ENCODE measurements around the gene TRAF3IP1. TPM values are rescaled to one million over a fixed set of nuclear protein-coding genes. Genes with fewer than 3 reads are reported as not detected.

Gene TRAF3IP1
- total RNA-seq, 1 donor from 2014 or later, result 14.4 TPM

DNA sequence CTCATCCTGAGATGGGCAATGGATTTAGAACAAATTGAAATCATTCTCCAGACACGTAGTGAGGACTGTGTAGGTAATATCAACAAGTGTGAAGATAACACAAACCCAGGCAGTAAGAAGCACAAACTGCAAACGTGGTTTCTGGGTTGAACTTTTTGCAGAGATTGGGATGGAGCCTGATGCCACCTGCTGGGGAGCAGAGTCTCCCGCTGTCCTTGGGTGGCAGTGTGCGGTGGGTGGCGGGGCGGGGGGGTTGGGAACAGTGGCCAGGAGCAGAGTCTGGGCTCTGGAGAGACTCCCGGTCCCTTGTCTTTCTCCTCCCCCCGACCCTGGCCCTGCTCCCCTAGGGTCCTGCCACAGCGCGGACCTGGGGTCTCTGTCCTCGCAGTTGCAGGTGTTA, 19.5 kb downstream of the TRAF3IP1 start:
- H3K4me1 Mint-ChIP-seq (ENCODE audit: low read depth), result no peaks in the 10 kb centered on the region
- no peaks in the 10 kb centered on the region for H3K9me3 Mint-ChIP-seq
- H3K4me3 Mint-ChIP-seq, result no peak overlapping the region
- no peak overlapping the region for H3K27ac Mint-ChIP-seq
- no peaks in the 10 kb centered on the region for H3K36me3 Mint-ChIP-seq (ENCODE audit: low read depth)
- no peak for DNase-seq (ENCODE audit: low spot score)
- intact Hi-C loops (cut with micrococcal nuclease), result no loop called here
- H3K27me3 Mint-ChIP-seq (ENCODE audit: insufficient read depth), result no peaks in the 10 kb centered on the region

DNA sequence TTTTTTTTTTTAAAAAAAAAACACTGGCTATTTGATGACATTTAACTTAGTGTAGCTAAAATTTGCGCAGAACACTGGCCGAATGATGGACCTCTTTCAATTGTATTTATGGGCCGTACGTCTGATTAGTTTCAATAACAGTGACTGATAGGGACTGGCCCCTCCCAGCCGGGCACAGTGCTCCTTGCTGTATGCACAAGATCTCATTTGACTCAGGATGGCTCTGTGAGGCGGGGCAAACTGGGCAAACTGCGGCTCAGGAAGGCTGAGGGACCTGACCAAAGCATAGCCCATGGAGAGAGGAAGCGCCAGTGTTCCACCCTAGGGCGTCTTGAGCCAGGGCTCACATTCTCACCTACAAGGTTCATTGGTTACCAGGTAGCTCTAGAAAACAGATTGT, 21.2 kb downstream of the TRAF3IP1 start:
- no peak overlapping the region for H3K27ac Mint-ChIP-seq
- no peaks in the 10 kb centered on the region for H3K4me1 Mint-ChIP-seq (ENCODE audit: low read depth)
- H3K4me3 Mint-ChIP-seq, result no peak overlapping the region
- no peaks in the 10 kb centered on the region for H3K36me3 Mint-ChIP-seq (ENCODE audit: low read depth)
- no peak for DNase-seq (ENCODE audit: low spot score)
- no peaks in the 10 kb centered on the region for H3K27me3 Mint-ChIP-seq (ENCODE audit: insufficient read depth)
- intact Hi-C loops (cut with micrococcal nuclease), result no loop called here
- H3K9me3 Mint-ChIP-seq, result no peaks in the 10 kb centered on the region

DNA sequence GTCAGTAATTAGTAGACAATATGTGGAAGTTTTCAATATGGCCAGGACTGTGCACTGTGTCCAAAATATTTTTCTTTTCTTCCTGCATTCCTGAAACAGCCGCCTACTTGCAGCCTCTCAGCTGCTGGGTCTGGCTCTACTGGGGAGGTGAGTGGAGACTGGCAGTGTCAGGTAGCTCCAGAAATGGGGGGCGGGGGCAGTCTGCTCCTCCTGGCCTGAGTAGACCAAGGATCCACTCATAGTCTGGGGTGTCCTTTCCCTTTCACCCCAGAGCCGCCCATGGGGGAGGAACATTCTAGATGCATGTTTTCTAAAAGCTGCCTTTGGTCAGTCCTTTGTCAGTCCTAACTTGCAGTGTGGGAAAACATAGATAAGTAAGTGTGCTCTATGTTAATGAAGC, 23.7 kb downstream of the TRAF3IP1 start:
- no peaks in the 10 kb centered on the region for H3K36me3 Mint-ChIP-seq (ENCODE audit: low read depth)
- no peak overlapping the region for H3K4me3 Mint-ChIP-seq
- H3K27ac Mint-ChIP-seq, result no peak overlapping the region
- intact Hi-C loops (cut with micrococcal nuclease), result no loop called here
- no peaks in the 10 kb centered on the region for H3K4me1 Mint-ChIP-seq (ENCODE audit: low read depth)
- DNase-seq (ENCODE audit: low spot score), result no peak
- no peaks in the 10 kb centered on the region for H3K9me3 Mint-ChIP-seq
- H3K27me3 Mint-ChIP-seq (ENCODE audit: insufficient read depth), result no peaks in the 10 kb centered on the region

DNA sequence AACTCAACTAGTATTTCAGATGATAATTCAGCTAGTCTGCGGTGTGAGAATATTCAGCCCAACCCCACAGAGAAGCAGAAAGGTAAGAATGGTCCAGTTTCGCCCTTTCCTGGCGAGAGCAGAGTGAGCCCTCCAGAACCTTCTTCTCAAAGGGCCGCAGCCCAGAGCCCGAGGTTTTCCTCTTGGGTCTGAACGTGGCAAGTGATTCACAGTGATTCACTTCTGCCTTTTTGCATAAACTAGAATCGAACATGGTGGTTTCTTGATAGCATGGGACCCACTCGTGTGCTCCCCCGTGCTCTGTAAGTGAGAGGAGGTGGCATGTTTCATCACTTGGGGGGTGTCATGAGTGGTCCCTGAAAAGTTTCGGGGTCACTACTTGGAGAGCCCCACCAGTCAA, 24.2 kb downstream of the TRAF3IP1 start:
- no peaks in the 10 kb centered on the region for H3K36me3 Mint-ChIP-seq (ENCODE audit: low read depth)
- intact Hi-C loops (cut with micrococcal nuclease), result no loop called here
- no peaks in the 10 kb centered on the region for H3K27me3 Mint-ChIP-seq (ENCODE audit: insufficient read depth)

DNA sequence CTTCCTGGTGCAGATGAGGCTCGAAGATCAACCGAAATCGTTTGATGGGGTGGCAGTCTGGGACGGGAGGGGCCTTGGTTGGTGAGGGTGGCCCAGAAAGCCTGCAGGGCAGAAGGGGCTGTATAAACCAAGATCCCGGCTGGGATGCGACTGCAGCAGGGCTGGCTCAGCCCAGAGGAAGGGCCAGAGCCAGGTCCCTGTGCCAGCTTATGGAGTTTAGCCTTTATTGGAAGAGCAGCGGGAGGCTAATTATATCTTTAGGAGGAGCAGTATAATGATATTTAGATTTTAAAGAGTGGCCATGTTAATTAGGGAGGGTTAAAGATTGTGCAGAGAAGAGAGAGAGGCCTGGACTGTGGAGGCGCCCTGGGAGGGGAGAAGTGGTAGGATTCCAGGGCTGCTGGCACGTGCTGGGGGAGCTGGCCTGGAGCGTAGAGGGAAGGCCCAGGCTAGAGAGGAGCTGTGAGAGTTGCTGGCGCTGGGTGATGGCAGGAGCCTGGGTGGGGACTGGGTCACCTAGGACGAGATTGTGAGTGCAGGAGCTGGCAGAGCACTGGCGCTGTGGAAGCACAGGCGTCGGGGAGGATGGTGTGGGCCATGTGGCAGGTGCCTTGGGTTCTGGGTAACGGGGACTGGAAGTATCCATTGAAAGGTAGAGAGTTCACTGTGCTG, 25.1 kb downstream of the TRAF3IP1 start:
- Mint-ChIP-seq H3K27me3 (ENCODE audit: insufficient read depth) (no peaks in the 10 kb centered on the region), H3K4me3 (no peak overlapping the region), H3K36me3 (ENCODE audit: low read depth) (no peaks in the 10 kb centered on the region), H3K9me3 (no peaks in the 10 kb centered on the region), H3K27ac (no peak overlapping the region), H3K4me1 (ENCODE audit: low read depth) (no peaks in the 10 kb centered on the region)
- intact Hi-C loops (cut with micrococcal nuclease), result no loop called here
- no peak for DNase-seq (ENCODE audit: low spot score)

More for the DNA sequence above, 24.2 kb downstream of the TRAF3IP1 start:
- Mint-ChIP-seq H3K27ac (no peak overlapping the region), H3K4me3 (no peak overlapping the region), H3K4me1 (ENCODE audit: low read depth) (no peaks in the 10 kb centered on the region), H3K9me3 (no peaks in the 10 kb centered on the region)
- no peak for DNase-seq (ENCODE audit: low spot score)

DNA sequence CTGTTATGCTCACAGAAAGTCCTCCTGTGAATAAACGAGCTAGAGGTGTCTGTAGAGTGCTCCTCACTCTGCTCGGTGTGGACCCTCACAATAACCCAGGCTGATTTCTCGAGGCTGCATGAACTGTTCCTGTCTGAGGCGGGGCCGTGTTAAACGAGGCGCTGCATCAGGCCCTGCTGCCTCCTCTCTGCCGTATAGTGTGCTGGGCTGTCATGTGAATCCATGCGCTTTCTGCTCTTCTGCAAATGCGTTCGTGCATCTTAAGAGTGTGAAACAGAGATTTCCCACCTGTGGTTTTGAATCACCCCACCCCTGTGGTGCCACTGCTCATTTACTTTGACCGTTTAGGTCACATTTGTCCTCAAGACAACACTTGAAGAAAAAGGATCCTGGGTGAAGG, 26.2 kb downstream of the TRAF3IP1 start:
- H3K9me3 Mint-ChIP-seq, result no peaks in the 10 kb centered on the region
- intact Hi-C loops (cut with micrococcal nuclease), result no loop called here
- no peaks in the 10 kb centered on the region for H3K36me3 Mint-ChIP-seq (ENCODE audit: low read depth)
- no peaks in the 10 kb centered on the region for H3K27me3 Mint-ChIP-seq (ENCODE audit: insufficient read depth)
- H3K4me3 Mint-ChIP-seq, result no peak overlapping the region
- no peaks in the 10 kb centered on the region for H3K4me1 Mint-ChIP-seq (ENCODE audit: low read depth)
- no peak for DNase-seq (ENCODE audit: low spot score)
- H3K27ac Mint-ChIP-seq, result no peak overlapping the region

DNA sequence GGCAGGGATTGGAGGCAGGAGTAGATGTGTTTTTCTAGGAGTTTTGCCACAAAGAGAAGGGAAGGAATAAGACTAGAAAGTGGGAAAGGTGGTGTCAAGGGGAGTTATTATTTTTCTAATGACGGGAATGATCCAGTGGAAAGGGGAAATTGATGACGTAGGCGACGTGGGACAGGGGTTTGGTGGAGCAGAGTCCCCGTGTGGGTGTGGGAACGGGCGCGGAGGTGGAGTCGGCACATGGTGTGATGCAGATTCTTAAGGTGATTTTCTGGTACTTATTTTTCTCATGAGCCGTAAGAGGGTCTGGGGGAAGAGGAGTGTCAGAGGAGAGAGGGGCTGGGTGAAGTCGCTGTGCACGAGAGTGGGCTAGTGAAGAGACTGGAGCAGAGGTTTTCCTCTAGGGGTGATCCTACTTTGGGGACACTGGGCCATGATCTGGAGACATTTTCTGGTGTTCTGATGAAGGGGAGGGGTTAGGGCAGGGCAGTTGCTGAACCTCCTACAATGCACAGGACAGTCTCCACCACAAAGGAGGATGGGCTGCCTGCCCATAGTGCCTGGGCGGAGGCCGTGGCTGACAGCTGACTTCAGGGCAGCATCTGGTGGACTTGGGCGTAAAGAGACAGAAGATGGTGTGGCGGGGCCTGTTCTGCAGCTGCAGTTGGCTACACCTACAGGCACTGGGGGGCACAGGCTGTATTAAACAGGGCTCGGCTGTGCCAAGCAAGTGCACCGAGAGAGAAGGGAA, 30.0 kb downstream of the TRAF3IP1 start:
- no peak for DNase-seq (ENCODE audit: low spot score)
- H3K9me3 Mint-ChIP-seq, result no peaks in the 10 kb centered on the region
- intact Hi-C loops (cut with micrococcal nuclease), result no loop called here
- no peaks in the 10 kb centered on the region for H3K27me3 Mint-ChIP-seq (ENCODE audit: insufficient read depth)
- H3K4me1 Mint-ChIP-seq (ENCODE audit: low read depth), result no peaks in the 10 kb centered on the region
- no peak overlapping the region for H3K4me3 Mint-ChIP-seq
- H3K36me3 Mint-ChIP-seq (ENCODE audit: low read depth), result no peaks in the 10 kb centered on the region
- no peak overlapping the region for H3K27ac Mint-ChIP-seq

DNA sequence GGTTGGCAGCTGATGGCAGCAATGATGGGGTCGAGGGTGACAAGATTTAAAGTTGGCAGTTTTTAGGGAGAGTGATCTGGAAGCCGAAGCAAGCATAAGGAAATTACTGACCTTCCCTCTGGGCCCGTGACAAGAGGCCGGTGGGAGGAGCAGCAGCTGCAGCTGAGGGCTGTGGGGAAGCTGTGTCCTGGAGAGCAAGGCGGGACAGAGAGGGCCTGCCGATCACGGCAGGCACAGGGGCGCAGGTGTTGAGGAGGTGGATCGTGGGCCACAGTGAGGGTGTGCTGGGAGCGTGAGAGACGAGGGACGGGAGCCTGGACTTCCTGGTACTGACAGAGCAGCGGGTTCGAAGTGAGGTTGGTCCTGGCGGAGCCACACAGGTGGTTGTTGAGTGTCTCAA, 31.0 kb downstream of the TRAF3IP1 start:
- Mint-ChIP-seq H3K4me1 (ENCODE audit: low read depth) (no peaks in the 10 kb centered on the region), H3K9me3 (no peaks in the 10 kb centered on the region), H3K27ac (no peak overlapping the region), H3K27me3 (ENCODE audit: insufficient read depth) (no peaks in the 10 kb centered on the region), H3K4me3 (no peak overlapping the region), H3K36me3 (ENCODE audit: low read depth) (no peaks in the 10 kb centered on the region)
- no peak for DNase-seq (ENCODE audit: low spot score)
- intact Hi-C loops (cut with micrococcal nuclease), result no loop called here

DNA sequence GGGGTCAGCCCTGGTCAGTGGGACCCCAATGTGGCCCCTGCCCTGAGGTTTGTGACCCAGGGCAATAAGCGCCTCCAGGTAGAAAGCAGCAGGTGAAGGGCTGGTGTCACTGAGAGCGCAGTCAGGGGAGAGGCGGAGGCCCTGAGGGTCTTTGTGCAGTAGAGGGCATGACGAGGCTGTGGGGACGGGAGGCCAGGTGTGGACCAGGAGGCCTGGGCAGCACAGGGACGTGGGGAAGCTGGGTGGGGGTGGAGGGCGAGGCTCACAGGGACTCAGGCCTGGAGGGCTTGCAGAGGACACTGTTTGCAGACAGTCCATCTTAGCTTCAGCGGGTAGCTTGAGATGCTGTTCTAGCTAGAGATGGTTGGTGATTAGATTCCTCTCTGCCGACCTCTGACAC, 32.0 kb downstream of the TRAF3IP1 start:
- Mint-ChIP-seq H3K9me3 (no peaks in the 10 kb centered on the region), H3K27me3 (ENCODE audit: insufficient read depth) (no peaks in the 10 kb centered on the region), H3K4me1 (ENCODE audit: low read depth) (peaks cover 3% of the 10 kb centered on the region), H3K27ac (no peak overlapping the region), H3K36me3 (ENCODE audit: low read depth) (peaks cover 1% of the 10 kb centered on the region), H3K4me3 (no peak overlapping the region)
- no peak for DNase-seq (ENCODE audit: low spot score)
- intact Hi-C loops (cut with micrococcal nuclease), result no loop called here

DNA sequence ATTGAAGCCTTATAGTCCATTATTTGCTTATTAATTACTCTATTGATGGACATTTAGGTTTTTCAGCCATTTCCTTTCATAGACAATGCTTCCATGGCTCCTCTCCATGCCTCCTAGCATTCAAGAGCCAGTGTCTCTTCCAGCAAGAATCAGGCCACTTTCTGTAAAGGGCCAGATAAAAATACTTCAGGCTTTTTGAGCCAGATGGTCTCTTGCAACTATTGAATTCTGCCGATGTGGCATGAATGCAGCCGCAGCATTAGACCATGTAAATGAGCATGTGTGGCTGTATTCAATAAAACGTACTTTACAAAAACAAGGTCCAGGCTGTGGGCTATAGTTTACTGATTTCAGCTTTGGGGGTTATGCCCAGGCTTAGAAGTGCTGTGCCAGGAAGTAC, 38.5 kb downstream of the TRAF3IP1 start:
- H3K27me3 Mint-ChIP-seq (ENCODE audit: insufficient read depth), result no peaks in the 10 kb centered on the region
- no peak overlapping the region for H3K27ac Mint-ChIP-seq

DNA sequence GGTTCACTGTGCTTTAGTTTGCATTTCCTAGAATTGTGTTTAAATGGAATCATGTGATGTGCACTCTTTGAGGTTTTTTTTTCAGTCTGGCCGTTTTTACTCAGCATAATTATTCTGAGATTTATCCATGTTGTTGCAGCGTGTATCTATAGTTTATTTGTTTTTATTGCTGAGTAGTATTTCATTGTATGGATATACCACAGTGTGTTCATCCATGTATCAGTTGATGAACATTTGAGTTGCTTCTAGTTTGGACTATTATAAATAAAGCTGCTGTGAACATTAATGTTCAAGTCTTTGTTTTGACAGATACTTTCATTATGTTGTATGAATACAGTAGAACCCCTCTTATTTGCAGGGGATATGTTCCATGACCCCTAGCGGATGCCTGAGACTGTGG, 39.1 kb downstream of the TRAF3IP1 start:
- Mint-ChIP-seq H3K27me3 (ENCODE audit: insufficient read depth) (no peaks in the 10 kb centered on the region), H3K4me1 (ENCODE audit: low read depth) (peaks cover 23% of the 10 kb centered on the region), H3K4me3 (no peak overlapping the region), H3K27ac (no peak overlapping the region), H3K36me3 (ENCODE audit: low read depth) (peaks cover 5% of the 10 kb centered on the region), H3K9me3 (no peaks in the 10 kb centered on the region)
- DNase-seq (ENCODE audit: low spot score), result no peak
- intact Hi-C loops (cut with micrococcal nuclease), result no loop called here

More for the DNA sequence above, 38.5 kb downstream of the TRAF3IP1 start:
- intact Hi-C loops (cut with micrococcal nuclease), result no loop called here
- H3K4me1 Mint-ChIP-seq (ENCODE audit: low read depth), result peaks cover 23% of the 10 kb centered on the region
- peaks cover 5% of the 10 kb centered on the region for H3K36me3 Mint-ChIP-seq (ENCODE audit: low read depth)
- H3K4me3 Mint-ChIP-seq, result no peak overlapping the region
- H3K9me3 Mint-ChIP-seq, result no peaks in the 10 kb centered on the region
- DNase-seq (ENCODE audit: low spot score), result no peak

DNA sequence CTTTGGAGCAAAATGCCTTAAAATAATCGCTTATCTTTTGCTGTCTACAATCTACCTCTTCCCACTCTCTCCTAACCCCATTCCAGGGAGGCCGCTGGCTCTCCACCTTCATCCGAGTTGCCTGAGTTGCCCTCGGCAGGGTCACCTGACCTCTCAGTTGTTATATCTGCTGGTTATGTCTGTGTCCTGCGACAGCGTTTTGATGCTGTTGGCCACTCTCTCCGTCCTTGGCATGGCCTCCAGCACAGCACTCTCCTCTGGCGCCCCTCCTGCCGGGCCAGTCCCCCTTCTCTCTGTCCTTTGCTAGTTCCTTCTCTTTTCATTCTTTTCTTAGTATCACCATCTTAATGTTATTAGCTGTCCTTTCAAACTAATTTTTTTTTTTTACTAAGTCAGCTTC, 41.6 kb downstream of the TRAF3IP1 start:
- Mint-ChIP-seq H3K4me1 (ENCODE audit: low read depth) (peaks cover 23% of the 10 kb centered on the region), H3K27ac (no peak overlapping the region), H3K27me3 (ENCODE audit: insufficient read depth) (no peaks in the 10 kb centered on the region), H3K4me3 (no peak overlapping the region), H3K9me3 (no peaks in the 10 kb centered on the region), H3K36me3 (ENCODE audit: low read depth) (peaks cover 5% of the 10 kb centered on the region)
- intact Hi-C loops (cut with micrococcal nuclease), result no loop called here
- DNase-seq (ENCODE audit: low spot score), result no peak

DNA sequence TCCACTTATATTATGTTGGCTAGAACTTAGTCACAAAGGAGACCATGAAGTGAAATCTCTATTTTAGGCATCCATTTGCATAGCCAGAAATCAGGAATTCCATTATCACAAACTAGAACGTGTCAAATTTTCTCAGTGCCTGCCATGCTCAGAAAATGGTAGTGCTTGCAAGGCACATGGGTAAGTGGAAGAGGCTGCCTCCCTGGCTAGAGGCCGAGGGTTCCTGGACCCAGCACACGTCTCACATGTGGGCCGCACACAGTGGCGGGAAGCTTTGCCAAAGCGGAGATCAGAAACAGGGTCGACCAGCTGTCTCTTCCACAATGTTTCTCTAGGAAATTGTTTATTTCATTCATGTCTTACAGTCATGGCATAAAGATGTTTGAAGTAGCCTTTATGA, 42.3 kb downstream of the TRAF3IP1 start:
- H3K4me1 Mint-ChIP-seq (ENCODE audit: low read depth), result peaks cover 18% of the 10 kb centered on the region
- no peaks in the 10 kb centered on the region for H3K27me3 Mint-ChIP-seq (ENCODE audit: insufficient read depth)
- H3K9me3 Mint-ChIP-seq, result no peaks in the 10 kb centered on the region
- intact Hi-C loops (cut with micrococcal nuclease), result no loop called here
- no peak for DNase-seq (ENCODE audit: low spot score)
- peaks cover 4% of the 10 kb centered on the region for H3K36me3 Mint-ChIP-seq (ENCODE audit: low read depth)
- no peak overlapping the region for H3K27ac Mint-ChIP-seq
- H3K4me3 Mint-ChIP-seq, result no peak overlapping the region

Data from activated T-helper 1 cell treated with anti-CD3 and anti-CD28 coated beads, Interleukin-12 subunit alpha, Interleukin-12 subunit beta, Interleukin-2, Interleukin-4 antibody, amounts not matched to agents 30 ng/mL and 10 ng/mL and 1 ng/mL, durations not matched to agents 14 hours and 24 hours and 36 hours (primary cell).